Keratinocyte (primary cell): ENCODE measurements around the gene CNN1.

Source experiments
- CTCF ChIP-seq, 3 experiments: IDR thresholded peaks in 1 of 3; conservative IDR thresholded peaks in 1 of 3; optimal IDR thresholded peaks in 1 of 3; 2 replicates in 2 of 3; 3 replicates in 1 of 3; pipeline versions ENCODE3 to v1.5.1; 2011; ENCODE audit warnings: low read length in 3 of 3, mild to moderate bottlenecking in 3 of 3, moderate library complexity in 2 of 3, control low read depth in 1 of 3, inconsistent platforms in 1 of 3; ENCODE audit not compliant: insufficient read depth in 2 of 3; ENCODE audit errors: extremely low read depth in 1 of 3
- EZH2 ChIP-seq: IDR thresholded peaks from one replicate; pipeline ENCODE4 v1.6.1; 2012; ENCODE audit warnings: inconsistent platforms, mild to moderate bottlenecking, low read length, moderate library complexity

GRCh38 chr19:11577451-11578257 lies 39.0 kb downstream of the CNN1 start, which contains the start of gene ACP5:
- no peak for TF ChIP-seq CTCF (optimal IDR thresholded peaks at IDR 0.05 in 1 of 3, IDR thresholded peaks at IDR 0.05 in 1 of 3, conservative IDR thresholded peaks at IDR 0.05 in 1 of 3; ENCODE audit: extremely low read depth in 1 of 3, insufficient read depth in 2 of 3, low read length in 3 of 3)
- TF ChIP-seq EZH2: no peak
